Neural progenitor cell (in vitro differentiated cells): ENCODE data around the gene CDH23.

ENCODE experiments used
- CTCF ChIP-seq: fragments of 200-600 bp; sonication (generic); IDR thresholded peaks from 2 replicates; pipeline ENCODE4 v1.5.1; 2017; ENCODE audit warnings: antibody characterized with exemption, mild to moderate bottlenecking
- EZH2 ChIP-seq: fragments of 200-600 bp; sonication (generic); IDR thresholded peaks from 2 replicates; pipeline ENCODE4 v1.6.1; 2017; ENCODE audit warnings: antibody characterized with exemption, mild to moderate bottlenecking, moderate library complexity
- EZH2phosphoT487 ChIP-seq: fragments of 200-600 bp; sonication (generic); IDR thresholded peaks from 2 replicates; pipeline ENCODE4 v1.6.1; 2017; ENCODE audit warnings: antibody characterized with exemption

- no peak for TF ChIP-seq CTCF
- no peak for TF ChIP-seq EZH2
- no peak for TF ChIP-seq EZH2phosphoT487
Observed at GRCh38 chr10:71842422-71842821, 445.7 kb downstream of the CDH23 start.
